NCI-H2227 treated with DMSO at 0.1 percent for 48 hours (cell line): ENCODE results near the gene UBR4.
"Not testable (repeated sequence)": the region's sequence is repeated elsewhere in the genome, so short reads cannot be mapped to it uniquely, and the experiment has no call there.

Source experiments
- DNase-seq: peaks from one replicate; lab custom pipeline; 2025; lab: John Stamatoyannopoulos, UW

Gene UBR4

DNA sequence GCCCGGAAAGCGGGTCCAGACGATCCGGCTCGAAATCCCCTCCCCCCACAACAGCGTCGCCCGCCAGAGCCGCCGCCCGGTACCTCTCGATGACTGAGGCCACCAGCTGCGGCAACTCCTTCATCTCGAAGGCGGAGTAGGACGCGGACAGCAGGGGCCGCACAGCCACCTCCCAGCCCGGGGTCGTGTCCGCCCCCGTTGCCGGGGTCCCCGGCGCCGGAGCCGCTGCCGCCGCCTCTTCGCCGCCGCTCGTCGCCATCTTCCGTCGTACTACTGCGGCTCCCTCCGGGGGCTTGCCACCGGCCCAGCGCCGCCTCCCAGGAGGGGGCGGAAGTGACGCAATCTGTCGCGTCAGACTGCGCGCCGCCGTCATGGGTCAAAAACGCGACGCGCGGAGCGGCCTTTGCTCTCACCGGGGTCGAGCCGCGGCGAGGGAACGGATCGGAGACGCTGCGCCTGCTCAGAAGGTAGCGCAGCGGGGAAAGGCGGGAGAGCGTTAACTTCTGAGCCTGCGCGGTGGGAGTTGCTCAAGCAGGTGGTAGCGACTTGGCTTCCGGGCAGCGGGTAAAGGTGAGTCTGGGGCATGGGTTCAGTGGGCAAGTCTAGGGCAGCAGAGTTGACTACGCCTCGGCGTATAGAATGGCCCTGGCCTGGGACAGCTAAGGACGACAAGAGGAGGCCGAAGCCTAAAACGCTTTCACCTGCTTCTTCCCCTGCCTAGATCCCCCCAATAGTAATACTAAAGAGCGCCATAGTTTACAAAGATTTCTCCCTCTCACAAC is at the start of gene UBR4:
Gene UBR4, minus strand, starts transcription at position 277 of the 782 bp plus-strand sequence. Its CDS starts 18 bp downstream, at position 259.
- DNase-seq, result peak; percentile 95

DNA sequence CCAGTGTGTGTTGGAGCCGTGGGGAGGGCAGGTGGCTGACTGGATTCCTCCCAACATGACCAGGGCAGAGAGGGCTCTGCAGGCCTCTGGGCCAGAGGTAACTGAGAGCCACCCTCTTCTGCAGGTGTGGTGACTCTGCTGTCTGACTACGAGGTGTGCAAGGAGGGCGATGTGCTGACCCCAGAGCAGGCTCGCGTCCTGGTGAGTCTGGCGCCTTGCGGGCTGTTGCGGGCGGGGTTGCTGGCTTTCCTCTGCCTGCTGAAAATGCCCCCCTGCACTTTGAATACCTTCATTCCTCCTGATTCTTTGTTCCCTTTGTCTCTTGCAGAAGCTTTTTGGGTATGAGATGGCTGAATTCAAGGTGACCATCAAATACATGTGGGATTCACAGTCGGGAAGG is 48.3 kb upstream of the UBR4 start:
- DNase-seq, result no peak

DNA sequence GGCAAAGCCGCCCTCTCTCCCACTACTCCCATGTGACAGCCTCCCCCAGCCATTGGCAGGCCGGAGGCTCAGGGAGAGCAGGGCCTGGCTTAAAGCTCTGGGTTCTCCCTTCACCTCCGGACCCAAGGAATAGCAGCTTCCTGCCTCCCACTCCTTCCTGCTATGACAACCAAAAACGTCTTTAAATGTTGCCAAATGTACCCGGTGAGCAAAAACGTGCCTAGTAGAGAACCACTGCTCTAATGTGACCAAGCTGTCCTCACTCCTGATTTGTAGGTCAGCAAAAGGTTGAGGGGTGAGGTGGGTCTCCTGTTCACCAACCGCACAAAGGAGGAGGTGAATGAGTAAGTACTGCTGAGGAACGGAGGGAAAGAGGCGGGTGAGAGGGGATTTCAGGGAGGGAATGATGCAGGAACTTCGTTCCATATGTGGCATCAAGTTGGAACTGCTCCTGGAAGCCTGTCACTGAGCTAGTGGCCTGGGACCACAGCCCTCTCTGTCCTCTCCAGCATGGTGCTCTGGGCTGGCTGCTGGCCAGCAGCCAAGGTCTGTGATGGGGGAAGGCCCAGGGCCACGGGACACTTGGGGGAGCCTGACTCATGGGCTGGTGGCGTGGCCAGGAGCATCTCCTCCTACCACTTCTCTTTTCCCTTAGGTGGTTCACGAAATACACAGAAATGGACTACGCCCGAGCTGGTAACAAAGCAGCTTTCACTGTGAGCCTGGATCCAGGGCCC is 47.3 kb upstream of the UBR4 start:
- DNase-seq, result no peak

DNA sequence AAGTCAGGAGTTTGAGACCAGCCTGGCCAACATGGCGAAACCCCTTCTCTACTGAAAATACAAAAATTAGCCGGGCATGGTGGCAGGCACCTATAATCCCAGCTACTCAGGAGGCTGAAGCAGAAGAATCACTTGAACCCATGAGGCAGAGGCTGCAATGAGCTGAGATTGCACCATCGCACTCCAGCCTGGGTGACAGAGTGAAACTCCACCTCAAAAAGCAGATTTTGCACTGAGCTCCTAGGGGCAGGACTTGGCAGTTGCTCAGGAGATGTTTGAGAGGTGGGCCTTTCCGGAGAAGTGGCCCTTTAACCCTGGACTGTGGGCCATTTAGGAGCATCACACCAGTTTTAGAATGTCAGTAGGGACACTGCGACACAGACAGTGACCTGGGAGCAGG is 46.2 kb upstream of the UBR4 start:
- not testable (repeated sequence) for DNase-seq

DNA sequence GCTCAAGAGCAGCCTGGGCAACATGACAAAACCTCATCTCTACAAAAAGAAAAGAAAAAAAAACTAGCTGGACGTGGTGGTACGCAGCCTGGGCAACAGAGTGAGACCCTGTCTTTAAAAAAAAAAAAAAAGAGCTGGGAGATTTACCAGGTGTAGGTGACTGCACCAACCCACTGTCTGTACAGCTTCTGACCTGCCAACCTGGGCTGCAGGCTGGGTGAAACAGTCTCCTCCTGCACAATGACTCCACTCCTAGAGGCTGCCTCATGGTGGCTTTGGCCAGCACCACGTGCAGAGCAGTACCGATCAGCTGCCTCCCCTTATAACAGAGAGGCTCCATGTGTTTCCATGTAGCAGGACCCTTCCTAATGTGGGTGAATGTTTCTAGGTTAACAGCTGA is 45.2 kb upstream of the UBR4 start:
- no peak for DNase-seq

DNA sequence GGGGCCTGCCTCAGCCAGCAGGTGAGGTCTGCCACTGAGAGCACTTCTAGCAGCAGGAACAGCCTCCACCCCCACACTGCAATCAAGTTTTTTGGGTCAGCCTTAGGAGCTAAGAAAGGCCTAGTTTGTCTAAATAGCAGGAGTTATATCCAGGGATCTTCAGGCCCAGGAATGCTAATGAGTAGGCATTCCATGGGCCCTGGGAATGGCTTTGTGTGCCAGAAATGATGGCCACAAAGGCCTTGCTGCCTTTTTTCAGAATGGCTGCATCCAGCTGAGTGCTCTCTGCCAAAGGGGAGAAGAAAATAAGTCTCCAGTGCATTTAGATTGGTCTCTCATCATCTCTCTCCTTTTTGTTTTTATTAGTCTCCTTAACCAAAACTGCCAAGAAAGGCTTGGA is 44.4 kb upstream of the UBR4 start:
- DNase-seq, result no peak

DNA sequence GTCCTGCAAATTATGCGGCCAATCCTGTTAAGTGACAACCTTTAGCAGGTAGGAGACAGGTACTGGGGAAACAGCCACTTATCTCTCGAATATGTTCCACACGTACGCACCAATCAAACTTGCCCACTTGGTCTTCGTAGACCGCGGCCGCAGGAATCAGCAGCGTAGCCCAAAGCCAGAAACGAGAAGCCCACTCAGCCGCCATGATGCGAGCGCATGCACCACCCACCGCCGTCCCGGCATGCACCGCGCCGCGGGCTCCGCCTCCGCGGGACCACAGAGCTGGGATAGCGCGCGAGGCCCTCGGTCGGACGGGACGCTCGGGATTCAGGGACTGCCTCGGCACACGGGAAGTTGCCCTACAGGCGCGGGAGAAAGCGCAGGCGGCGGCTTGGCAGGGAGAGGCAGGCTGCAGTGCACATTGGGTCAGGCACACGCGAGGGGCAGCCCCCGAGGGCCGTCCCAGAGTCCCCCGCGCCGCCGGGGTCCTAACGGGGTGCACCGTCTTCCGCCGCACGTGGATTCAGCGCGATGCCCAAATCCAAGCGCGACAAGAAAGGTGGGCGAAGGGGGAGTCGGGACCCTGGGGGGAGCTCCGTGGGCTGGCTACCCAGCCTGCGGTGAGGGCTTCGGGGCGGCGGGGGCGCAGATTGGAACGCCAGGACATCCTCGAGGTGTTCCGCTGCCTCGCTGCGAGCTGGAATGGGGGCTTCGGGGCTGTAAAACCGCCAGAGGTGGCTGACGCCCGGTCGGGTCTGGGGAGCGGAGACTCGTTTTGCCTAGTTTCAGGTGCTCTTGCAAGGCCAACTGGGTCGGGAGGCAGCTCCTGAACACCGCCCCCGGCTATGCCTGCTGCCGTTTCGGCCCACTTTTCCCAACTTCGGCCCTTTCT is 41.5 kb upstream of the UBR4 start, which contains the start of the genes EMC1 and MRTO4:
Gene EMC1, minus strand, starts transcription at position 220 of the 892 bp plus-strand sequence. Its CDS starts 15 bp downstream, at position 205.
Gene MRTO4, plus strand, starts transcription at position 501 of the 892 bp plus-strand sequence. Its CDS starts 31 bp downstream, at position 532.
- DNase-seq, result peak; percentile 81

DNA sequence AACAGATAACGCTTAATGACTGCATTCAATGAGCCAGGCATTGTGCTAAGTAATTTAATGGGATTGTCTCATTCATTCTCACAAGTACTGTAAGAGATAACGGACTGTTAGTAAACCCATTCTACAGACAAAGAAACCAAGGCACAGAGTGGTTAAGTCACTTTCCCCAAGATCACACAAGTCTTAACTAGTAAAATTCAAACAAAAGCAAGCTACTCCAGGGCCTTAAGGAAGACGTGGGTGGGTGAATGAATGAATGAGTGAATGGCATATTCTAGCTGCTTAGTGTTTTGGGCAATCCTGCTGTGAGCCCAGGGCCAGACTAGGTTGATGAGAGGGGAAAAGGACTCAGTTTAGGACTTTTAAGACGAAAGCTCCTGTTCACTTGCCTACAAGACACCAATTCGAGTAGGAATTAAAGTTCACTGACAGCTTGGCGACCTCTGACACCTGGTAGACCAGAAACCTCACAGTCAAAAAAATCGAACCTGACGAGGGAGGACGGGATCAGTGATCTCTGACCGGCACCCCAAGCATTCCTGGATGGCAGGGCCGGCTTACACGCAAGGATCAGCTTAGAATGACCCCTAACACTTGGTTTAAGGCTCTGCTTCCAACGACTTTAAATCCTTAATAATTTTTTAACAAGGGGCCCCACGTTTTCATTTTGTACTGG is 40.7 kb upstream of the UBR4 start:
- no peak for DNase-seq

DNA sequence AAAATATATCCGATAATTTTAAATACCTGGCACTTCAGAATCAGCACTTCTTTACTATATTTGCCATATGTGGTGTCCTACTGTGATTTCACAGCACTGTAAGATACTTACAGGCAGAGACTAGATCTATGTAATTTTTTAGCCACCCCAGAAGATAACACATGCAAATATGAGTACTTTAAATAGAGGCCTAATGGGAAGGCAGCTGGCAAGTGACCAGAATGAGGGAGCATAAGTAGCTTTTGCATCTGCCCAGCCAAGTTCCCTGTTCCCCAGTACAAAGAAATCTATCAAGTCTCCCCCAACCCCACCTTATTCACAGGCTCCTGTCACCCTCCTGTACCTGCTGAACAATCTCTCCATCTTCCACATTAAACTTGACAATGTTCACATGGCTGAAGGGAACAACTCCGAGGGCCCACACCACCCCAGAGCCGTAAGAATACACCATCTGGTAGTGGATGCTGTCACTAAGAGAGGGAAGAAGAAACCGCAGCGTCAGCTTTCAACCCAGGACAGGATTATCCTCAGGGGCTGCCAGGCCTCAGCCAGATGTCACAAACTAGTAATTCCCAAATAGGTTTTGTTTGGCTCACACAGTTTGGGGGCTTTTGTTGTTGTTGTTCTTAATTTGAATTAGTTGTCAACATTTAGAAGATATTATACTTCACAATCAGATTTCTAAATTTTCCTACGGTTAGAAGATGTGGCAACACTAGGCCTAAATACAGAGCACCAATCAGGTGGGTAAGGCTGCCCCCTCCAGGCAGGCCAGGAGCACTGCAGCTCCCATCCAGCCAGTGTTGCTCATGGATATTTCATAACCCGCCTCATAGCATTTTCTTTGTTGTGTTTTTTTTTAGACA is 30.8 kb upstream of the UBR4 start:
- DNase-seq, result peak; percentile 37

DNA sequence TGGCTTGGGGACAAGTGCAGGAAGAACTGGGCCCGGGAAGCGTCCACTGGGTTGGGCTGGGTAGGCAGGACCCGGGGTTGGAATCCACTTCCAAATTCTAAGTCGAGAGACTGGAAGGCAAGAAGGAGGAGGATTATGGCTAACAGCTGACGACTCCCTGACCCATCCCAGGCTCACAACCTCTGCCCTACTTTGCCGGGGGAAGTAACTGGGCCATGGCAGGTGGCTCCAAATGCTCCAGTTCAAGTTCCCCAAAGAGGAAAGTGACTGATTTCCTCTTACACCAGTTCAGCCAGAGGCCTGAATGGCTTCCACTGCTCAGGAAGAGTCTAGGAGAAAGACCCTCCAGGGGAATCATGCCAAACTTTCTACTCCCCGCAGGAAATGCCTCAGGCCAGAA is 29.8 kb upstream of the UBR4 start:
- no peak for DNase-seq

DNA sequence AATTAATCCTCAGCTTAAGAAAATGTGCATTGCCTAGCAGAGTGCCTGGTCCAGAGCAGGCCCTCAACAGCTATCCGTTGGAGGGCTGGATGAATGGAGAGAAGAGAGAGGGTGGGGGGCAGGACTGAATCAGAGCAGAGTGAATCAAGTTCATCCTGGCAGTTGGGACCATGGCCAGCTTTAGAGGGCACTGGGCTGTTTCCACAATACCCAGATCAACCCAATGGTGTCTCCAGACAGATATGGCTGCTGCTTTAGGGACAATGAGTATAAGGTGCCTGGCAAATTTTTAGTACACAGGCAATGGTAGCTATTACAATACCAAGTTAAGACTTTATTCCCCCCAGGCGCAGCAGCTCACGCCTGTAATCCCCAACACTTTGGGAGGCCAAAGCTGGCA is 24.2 kb upstream of the UBR4 start:
- no peak for DNase-seq

DNA sequence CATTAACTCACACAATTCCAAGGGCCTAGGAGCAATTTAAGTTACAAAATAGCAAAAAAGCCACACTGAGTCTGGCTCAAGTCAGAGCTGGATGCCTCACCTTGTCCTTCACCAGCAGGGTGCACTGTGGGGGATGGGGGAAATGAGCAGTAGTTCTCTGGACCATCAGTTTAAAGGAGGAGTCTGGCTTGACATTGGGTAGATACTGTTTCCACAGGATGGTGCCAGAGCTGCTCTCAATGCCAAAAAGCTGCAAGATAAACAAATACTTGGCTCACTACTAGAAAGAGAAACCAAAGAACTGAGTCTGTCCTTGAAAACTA is 22.4 kb upstream of the UBR4 start:
- no peak for DNase-seq

DNA sequence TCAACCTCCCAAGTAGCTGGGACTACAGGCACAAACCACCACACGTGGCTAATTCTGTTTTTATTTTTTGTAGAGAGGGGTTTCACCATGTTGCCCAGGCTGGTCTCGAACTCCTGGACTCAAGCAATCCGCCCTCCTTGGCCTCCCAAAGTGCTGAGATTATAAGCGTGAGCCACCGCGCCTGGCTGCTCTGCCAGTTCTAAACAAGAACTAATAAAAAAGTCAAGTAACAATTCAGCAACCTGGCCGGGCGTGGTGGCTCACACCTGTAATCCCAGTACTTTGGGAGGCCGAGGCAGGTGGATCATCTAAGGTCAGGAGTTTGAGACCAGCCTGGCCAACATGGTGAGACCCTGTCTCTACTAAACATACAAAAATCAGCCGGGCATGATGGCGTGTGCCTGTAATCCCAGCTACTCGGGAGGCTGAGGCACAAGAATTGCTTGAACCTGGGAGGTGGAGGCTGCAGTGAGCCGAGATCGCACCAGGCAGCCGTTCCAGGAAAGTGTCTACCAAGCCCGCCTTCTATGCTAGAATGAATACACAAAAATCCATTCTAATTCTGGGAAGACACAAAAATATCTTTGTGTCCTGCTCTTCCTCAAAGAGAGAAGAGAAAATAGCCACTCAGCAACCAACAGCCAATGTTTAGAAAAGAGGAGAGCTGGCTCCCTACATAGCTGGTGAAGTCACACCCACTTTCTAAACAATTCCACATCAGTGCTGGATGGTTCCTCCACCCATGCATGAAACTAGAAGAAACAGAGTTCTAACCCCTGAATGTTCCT is 21.9 kb upstream of the UBR4 start:
- not testable (repeated sequence) for DNase-seq

DNA sequence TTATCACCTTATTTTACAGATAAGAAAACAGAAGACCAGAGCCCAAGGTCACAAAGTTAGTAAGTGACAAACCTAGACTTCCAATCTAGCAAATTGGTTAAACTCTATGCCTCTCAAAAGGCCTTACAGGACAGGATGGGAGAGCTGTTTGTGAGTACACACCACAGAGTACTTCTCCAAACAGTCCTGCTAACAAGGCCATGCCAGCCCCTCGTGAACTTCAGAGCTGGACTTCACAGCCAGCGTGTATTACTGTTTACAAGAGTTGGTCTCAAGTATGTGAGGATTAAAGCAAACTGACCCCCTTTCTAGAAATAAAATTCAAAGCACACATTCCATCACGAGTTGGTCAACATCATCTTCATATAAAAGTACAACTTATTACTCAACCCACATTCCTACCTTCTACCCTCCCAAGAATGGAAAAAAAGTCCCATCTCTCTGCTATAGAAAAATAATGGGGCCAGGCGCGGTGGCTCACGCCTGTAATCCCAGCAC is 19.8 kb upstream of the UBR4 start:
- no peak for DNase-seq

DNA sequence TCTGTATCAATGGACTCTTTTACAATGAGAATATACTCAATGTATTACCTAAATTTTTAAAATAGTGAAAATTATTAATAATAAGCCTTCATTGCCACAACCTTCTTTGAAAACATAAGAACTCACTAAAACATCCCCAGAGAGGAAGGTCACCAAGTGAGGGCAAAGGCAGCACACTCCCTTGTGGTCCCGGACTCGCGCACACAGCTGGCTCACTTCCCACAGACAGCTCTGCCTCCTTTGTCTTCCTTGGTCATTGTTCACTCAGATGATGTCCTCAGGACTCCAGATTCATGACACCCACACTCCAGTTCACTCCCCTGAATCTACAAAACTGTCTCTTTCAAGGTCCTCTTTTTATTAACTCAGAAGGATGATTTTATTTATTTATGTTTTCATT is 19.2 kb upstream of the UBR4 start:
- no peak for DNase-seq

DNA sequence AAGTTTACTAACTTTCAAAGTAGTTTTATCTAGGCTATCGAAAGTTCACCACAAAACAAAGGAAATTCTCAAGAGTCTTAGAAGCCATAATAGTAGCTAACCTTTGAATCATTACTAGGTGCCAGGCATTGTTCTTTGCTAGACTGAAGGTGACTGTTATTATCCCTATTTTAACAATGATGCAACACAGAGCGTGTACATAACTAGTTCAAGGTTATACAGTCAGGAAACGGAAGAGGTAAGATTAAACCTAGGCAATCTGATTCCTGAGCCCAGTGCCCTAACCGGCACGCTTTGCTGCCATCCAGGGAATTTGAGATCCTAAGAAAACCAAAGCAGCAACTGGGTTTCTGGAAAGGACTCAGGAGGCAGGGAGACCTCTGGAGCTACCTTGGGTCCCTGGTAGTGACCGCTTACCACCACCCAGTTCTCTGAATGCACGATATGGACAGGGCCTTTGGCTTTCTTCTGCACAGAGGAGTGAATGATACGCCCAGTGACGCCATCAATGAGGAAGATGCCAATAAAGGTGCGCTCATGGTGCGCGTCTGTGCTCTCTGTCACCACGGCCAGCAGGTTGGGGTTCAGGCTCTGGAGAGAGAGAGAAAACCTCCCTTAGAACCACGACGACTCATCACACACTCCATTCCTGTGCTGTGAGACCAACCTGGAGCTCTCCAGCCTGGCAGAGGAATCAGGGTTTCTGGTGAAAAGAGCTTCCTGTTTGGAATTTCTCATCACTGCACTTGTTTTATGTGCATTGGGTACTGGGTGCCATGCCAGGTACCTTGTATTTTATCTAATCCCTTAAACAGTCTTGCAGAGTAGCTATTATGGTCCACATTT is 13.1 kb upstream of the UBR4 start:
- DNase-seq, result no peak

DNA sequence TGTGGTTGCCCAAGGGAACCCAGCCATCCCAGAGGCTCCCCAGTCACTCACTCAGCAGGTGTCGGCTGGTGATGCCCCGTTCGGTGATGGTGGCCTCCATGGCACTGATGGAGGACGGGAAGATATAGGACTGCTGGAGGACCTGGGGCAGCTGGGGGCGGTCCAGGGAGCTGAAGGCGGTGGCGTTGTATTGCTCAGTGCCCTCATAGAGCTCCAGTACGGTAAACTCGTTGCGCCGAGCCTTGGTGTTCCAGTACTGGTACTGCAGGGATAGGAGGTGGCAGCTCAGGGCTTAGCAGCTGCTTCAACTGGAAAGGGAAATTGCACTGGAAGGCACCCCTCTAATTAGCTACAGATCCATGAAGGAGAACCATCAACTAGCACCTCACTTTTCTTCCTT is 12.5 kb upstream of the UBR4 start:
- no peak for DNase-seq

DNA sequence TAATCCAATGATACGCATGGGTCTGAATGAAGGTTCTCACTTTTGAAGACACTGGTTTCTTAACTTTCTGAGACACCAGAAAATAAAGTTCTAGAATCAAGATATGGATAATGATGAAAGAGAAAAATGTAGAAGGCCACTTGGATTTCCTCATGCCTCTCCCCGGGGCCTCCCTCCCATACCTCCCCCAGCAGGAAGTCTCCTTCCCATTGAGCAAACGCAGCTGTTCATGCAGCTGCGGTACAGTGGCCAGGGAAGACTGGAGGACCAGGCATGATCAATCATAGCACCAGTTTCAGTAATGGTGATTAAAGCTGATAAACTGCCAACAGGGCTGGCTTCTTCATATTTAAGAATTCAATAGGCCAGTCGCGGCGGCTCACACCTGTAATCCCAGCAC is 10.9 kb upstream of the UBR4 start:
- no peak for DNase-seq
